Keratinocyte (primary cell): ENCODE measurements around the gene DIAPH2.

Experiments
- EZH2 ChIP-seq: IDR thresholded peaks from one replicate; pipeline ENCODE4 v1.6.1; 2012; ENCODE audit warnings: inconsistent platforms, mild to moderate bottlenecking, low read length, moderate library complexity
- TF ChIP-seq, protein P1 (sequence below), 3 experiments: IDR thresholded peaks in 1 of 3; conservative IDR thresholded peaks in 1 of 3; optimal IDR thresholded peaks in 1 of 3; 2 replicates in 2 of 3; 3 replicates in 1 of 3; pipeline versions ENCODE3 to v1.5.1; 2011; ENCODE audit warnings: low read length in 3 of 3, mild to moderate bottlenecking in 3 of 3, moderate library complexity in 2 of 3, control low read depth in 1 of 3, inconsistent platforms in 1 of 3; ENCODE audit not compliant: insufficient read depth in 2 of 3; ENCODE audit errors: extremely low read depth in 1 of 3

DNA sequence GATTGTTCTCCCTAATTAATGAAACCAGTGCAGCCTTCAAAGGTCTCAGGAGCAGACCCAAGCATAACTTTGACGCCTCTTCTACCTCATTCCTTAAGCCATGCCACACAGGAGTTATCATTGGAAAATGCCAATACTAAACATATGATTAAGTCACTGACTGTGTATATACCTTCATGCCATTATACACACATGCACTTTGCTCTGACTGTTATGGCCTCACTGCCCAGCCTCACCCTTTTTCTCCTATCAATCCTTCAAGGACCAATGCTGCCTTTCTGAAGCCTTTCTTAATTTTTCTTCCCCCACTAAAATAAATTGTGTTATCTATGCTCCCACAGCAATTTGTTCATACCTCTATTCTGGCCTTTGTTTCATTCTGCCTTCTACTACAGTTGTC is 924.7 kb downstream of the DIAPH2 start:
- TF ChIP-seq, protein P1, sequence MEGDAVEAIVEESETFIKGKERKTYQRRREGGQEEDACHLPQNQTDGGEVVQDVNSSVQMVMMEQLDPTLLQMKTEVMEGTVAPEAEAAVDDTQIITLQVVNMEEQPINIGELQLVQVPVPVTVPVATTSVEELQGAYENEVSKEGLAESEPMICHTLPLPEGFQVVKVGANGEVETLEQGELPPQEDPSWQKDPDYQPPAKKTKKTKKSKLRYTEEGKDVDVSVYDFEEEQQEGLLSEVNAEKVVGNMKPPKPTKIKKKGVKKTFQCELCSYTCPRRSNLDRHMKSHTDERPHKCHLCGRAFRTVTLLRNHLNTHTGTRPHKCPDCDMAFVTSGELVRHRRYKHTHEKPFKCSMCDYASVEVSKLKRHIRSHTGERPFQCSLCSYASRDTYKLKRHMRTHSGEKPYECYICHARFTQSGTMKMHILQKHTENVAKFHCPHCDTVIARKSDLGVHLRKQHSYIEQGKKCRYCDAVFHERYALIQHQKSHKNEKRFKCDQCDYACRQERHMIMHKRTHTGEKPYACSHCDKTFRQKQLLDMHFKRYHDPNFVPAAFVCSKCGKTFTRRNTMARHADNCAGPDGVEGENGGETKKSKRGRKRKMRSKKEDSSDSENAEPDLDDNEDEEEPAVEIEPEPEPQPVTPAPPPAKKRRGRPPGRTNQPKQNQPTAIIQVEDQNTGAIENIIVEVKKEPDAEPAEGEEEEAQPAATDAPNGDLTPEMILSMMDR (optimal IDR thresholded peaks at IDR 0.05 in 1 of 3, IDR thresholded peaks at IDR 0.05 in 1 of 3, conservative IDR thresholded peaks at IDR 0.05 in 1 of 3; ENCODE audit: extremely low read depth in 1 of 3, insufficient read depth in 2 of 3, low read length in 3 of 3) = no peak
- TF ChIP-seq EZH2 = no peak
